GM20431 (cell line): ENCODE data around the gene GPR146.

Experiments
- in situ Hi-C: fragments of 300-500 bp; cut with MseI, MboI; formaldehyde crosslinking; loops from one replicate; pipeline ENCODE4 v1.15.0; 2020; ENCODE audit warnings: low sequenced_read_pairs; ENCODE audit not compliant: unreplicated experiment

GPR146 gene

DNA sequence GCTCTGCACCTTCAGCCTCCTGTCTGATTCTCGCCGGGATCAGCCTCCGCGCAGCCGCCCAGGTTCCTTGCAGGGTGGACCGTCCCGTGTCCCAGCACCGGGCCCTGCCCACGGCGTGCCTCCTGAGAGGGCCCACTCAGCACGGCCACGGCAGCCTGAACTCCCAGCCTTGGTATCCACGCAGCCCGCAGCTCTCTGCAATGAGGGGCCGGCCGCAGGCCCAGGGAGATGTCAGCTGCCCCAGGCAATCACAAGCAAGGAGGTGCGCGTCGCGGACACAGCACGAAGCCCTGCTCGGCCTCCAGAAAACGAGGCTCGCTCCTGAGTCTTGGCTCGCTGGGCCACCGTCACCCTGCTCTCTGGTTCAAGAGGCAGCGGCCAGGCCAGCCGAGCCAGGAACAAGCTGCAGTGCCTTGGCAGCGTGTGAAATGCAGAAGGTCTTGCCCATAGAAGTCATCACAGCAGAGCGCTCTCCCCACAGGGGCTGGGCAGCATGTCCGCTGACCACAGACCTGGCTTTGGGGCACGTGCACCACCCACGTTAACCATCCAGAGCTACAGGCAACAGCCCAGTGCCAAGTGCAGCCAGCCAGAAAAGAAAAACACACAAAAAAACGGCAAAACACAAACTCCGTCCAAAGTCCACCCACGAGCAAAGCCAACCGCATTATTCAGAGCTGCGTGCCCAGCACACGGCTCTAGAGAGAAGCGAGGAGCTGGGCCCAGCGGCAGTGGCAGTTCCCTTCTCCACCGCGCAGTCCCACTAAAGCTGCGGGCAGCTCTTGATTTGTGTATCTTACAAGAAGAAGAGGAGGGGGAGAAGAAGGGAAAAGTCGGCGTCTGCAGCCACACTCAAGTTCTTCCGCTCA lies 57.5 kb downstream of the GPR146 start:
- in situ Hi-C loops: no loop called here

DNA sequence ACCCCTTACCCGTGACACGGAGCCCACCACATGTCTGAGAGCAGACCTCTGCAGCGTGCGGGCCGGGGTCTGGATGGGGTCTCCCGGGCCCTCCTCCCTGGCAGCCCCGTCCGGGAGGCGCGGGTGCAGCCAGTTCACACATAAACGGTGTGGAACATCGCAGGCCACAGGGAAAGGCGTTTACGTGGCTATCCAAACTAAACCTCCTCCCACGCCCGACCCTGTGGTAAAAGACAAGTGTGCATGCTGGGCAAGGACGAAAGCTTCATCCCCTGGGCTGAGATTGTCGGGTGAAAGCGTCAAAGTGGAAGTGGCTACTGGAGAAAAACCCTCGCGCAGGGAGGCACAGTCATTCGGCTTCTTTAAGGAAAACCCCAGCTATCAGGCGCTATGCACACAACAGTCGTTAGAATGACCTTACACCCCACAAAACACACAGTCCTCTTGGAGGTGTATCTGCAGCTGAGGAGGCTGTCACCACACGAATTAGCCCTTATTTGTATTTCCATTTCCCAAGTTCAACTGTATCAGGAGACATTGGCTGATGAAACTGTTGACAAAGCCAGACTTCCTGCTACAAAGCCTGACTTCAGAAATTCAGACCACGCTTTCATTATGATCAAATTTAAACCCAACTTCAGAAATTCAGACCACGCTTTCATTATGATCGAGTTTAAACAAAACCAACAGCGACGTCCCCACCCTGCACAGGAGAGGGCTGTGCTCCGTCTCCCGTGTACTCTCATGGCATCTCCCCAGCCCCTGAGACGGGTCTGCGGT lies 58.9 kb downstream of the GPR146 start:
- in situ Hi-C loops: no loop called here

DNA sequence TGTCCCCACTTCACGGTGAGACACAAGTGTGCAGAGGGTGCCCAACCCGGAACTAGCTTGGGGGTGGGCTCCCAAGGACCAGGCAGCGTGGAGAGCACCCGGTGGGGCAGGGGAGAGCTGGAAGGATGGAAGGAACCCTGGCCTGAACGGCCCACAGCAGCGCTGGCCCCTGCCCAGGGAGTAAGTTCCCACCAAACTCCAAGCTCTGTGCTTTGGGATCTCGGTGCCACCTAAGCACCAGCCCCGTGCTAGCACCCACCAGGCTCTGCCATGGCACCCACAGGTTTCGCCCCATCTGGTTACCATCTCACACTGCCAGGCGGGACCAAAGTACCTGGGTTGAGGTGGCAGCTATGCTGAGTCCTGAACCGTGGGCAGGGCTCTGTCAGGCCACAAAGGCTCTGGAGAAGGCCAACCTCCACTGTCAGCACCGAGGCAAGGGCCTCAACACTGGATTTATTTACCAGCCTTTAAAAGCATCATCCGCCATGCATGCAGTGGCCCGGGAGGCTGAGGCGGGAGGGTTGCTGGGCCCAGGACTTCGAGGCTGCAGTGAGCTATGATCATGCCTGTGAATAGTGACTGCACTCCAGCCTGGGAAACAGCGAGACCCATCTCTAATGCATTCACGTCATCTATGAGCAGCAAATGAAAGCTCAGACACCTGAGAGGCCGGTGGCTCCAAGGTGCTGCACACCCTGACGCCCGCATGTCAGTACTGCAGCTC lies 59.6 kb downstream of the GPR146 start:
- in situ Hi-C loops: no loop called here

DNA sequence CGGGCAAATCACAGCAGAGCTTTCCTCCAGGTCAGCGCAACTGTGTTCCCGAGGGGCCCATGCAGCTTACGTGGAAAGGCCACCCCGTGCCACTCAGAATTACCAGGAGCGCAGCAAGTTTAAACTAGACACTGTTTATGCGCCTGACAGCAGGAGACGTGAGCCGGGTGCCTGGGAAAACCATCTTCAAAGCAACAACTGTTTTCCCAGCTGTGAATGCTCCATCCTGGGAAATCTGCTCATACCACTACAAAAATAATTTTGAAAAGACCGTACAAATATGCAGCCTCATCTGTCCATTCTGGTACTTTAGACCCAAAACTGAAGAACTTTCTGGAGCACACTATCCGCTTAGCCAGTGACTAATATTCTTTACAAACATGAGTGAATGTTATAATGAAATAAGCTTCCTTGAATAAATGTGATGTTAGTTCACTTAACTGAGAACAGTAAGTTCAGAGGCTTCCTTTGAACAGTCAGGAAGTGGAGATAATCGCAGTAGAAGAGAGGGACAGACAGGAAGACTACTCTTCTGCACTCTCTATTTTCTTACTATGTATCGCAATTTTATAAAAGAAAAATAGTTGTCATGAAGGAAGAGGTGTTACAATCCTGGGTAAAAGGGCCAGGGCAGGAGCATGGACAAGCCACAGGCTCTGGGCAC lies 60.3 kb downstream of the GPR146 start:
- in situ Hi-C loops: no loop called here

GRCh38 chr7:1105189-1105588 lies 60.8 kb downstream of the GPR146 start:
- in situ Hi-C loops: no loop called here

- in situ Hi-C loops: no loop called here
Measured at GRCh38 chr7:1106063-1106792, 61.9 kb downstream of the GPR146 start.

GRCh38 chr7:1106793-1107421 lies 62.6 kb downstream of the GPR146 start:
- in situ Hi-C loops: no loop called here

- in situ Hi-C loops: no loop called here
Measured at GRCh38 chr7:1108264-1108920, 64.0 kb downstream of the GPR146 start.
